Measurements from ENCODE around the gene PHACTR1.

GRCh38 chr6:12729467-12729866 is 12.9 kb downstream of the PHACTR1 start:
- TF ChIP-seq CTCF (IDR thresholded peaks at IDR 0.05; ENCODE audit: insufficient read depth, low read length) (no peak), POLR2AphosphoS5 (IDR thresholded peaks at IDR 0.05; ENCODE audit: low read depth) (no peak), REST (IDR thresholded peaks at IDR 0.05; ENCODE audit: insufficient replicate concordance, low read depth) (no peak), GABPA (IDR thresholded peaks at IDR 0.05; ENCODE audit: low read depth) (no peak), SPI1 (IDR thresholded peaks at IDR 0.05; ENCODE audit: borderline replicate concordance, low read depth) (no peak)
